PC-9 (cell line): ENCODE results near the gene PLCD3. TPM values are rescaled to one million over a fixed set of nuclear protein-coding genes. Genes with fewer than 3 reads are reported as not detected.

Experiments
- BruUV-seq: library from RNA; stranded (reverse); fragments of 400-500 nt; replicated peaks from 2 replicates; lab custom pipeline; 2021; lab: Mats Ljungman, UMichigan
- CTCF ChIA-PET: fragments of 300-600 bp; sonication (Branson Sonifier 250); formaldehyde crosslinking; loops from one replicate; lab custom pipeline; 2022; ENCODE audit warnings: antibody characterized with exemption; lab: Charles Lee
- POLR2A ChIA-PET: fragments of 300-600 bp; sonication (Branson Sonifier 250); formaldehyde crosslinking; loops from one replicate; lab custom pipeline; 2022; ENCODE audit warnings: antibody characterized with exemption; ENCODE audit not compliant: unreplicated experiment; lab: Charles Lee
- DNase-seq, 2 experiments: peaks; one replicate each; pipeline versions ENCODE4 v3.0.0 to v3.0.0-alpha.2; 2015 to 2022; ENCODE audit warnings: mixed read lengths in 1 of 2
- H2AFZ ChIP-seq: fragments of 200-600 bp; sonication (generic); 2 replicates; pipeline ENCODE4 v1.8.1; 2017; ENCODE audit warnings: antibody characterized with exemption
- H3F3A ChIP-seq: fragments of 200-600 bp; sonication (generic); 2 replicates; pipeline ENCODE4 v1.8.1; 2017; ENCODE audit warnings: antibody characterized with exemption, mild to moderate bottlenecking, low read depth; ENCODE audit not compliant: insufficient read depth
- H3K27ac ChIP-seq: fragments of 200-600 bp; sonication (generic); 2 replicates; pipeline ENCODE4 v1.6.1; 2016; ENCODE audit warnings: mixed run types
- H3K27me3 ChIP-seq: fragments of 200-600 bp; sonication (generic); 2 replicates; pipeline ENCODE4 v1.6.1; 2016; ENCODE audit warnings: low read depth, mixed run types; ENCODE audit not compliant: insufficient read depth
- H3K36me3 ChIP-seq: fragments of 200-600 bp; sonication (generic); 2 replicates; pipeline ENCODE4 v1.6.1; 2016; ENCODE audit warnings: low read depth, mixed run types
- H3K4me1 ChIP-seq: fragments of 200-600 bp; sonication (generic); replicated peaks from 2 replicates; pipeline ENCODE4 v1.6.1; 2016; ENCODE audit warnings: mixed run types; ENCODE audit not compliant: insufficient read depth
- H3K4me2 ChIP-seq: fragments of 200-600 bp; sonication (generic); 2 replicates; pipeline ENCODE4 v1.6.1; 2017; ENCODE audit warnings: mixed run types
- H3K4me3 ChIP-seq: fragments of 200-600 bp; sonication (generic); 2 replicates; pipeline ENCODE4 v1.6.1; 2016; ENCODE audit warnings: mixed run types
- H3K79me2 ChIP-seq: fragments of 200-600 bp; sonication (generic); 2 replicates; pipeline ENCODE4 v1.6.1; 2017; ENCODE audit warnings: low read depth, mixed run types
- H3K9me2 ChIP-seq: fragments of 200-600 bp; sonication (generic); 2 replicates; pipeline ENCODE4 v1.8.1; 2017; ENCODE audit warnings: mild to moderate bottlenecking; ENCODE audit not compliant: insufficient read depth
- H3K9me3 ChIP-seq: fragments of 200-600 bp; sonication (generic); 2 replicates; pipeline ENCODE4 v1.8.1; 2016; ENCODE audit warnings: low read depth; ENCODE audit not compliant: insufficient read depth
- H4K20me1 ChIP-seq: fragments of 200-600 bp; sonication (generic); 2 replicates; pipeline ENCODE4 v1.8.1; 2017; ENCODE audit not compliant: insufficient read depth
- CTCF ChIP-seq: fragments of 200-600 bp; sonication (generic); conservative IDR thresholded peaks from 2 replicates; pipeline ENCODE4 v1.6.1; 2017; ENCODE audit warnings: mixed run types, antibody characterized with exemption, mild to moderate bottlenecking, moderate library complexity
- EZH2 ChIP-seq: fragments of 200-600 bp; sonication (generic); IDR thresholded peaks from 2 replicates; pipeline ENCODE4 v1.8.0; 2017; ENCODE audit warnings: antibody characterized with exemption, low read depth
- intact Hi-C: fragments of 100-400 bp; cut with micrococcal nuclease; formaldehyde crosslinking; loops from one replicate; pipeline ENCODE4 v1.10.0; 2022; ENCODE audit not compliant: unreplicated experiment
- total RNA-seq: library from RNA; stranded (reverse); gene quantifications from 2 replicates; pipeline ENCODE4 v1.2.3, GENCODE V29; 2021

The PLCD3 gene
- total RNA-seq, 1 experiment from 2014 or later = 92.4 TPM

GRCh38 chr17:45086391-45086790, 45.9 kb downstream of the PLCD3 start:
- CTCF ChIA-PET = interaction anchor here (0.6 to 0.7 kb wide), 2 partner anchors 169 to 204 kb away, joined by 8 to 13 read pairs; no protein-coding TSS in a partner anchor
- no peaks in the 10 kb centered on the region for H3K4me1 ChIP-seq
- DNase-seq = no peak
- peaks cover 31% of the 10 kb centered on the region for H3K36me3 ChIP-seq
- no TSS peak for BruUV-seq
- H3F3A ChIP-seq = peaks cover 12% of the 10 kb centered on the region; the same call in 1 of the 2 replicates
- TF ChIP-seq EZH2 = no peak
- no peak for TF ChIP-seq CTCF
- H3K27me3 ChIP-seq = no peaks in the 10 kb centered on the region
- no peaks in the 10 kb centered on the region for H3K9me2 ChIP-seq
- no peak overlapping the region for H3K4me2 ChIP-seq
- H3K27ac ChIP-seq = no peak overlapping the region
- H3K9me3 ChIP-seq = no peaks in the 10 kb centered on the region
- intact Hi-C loops = no loop called here
- 0 out of 2 replicates have a peak, but pooled peaks cover 7% of the 10 kb centered on the region for H4K20me1 ChIP-seq
- no peaks in the 10 kb centered on the region for H3K79me2 ChIP-seq
- POLR2A ChIA-PET = no interaction called here
- no peak overlapping the region for H2AFZ ChIP-seq
- H3K4me3 ChIP-seq = no peak overlapping the region

GRCh38 chr17:45081047-45081703, 51.1 kb downstream of the PLCD3 start:
- BruUV-seq = no TSS peak
- Histone ChIP-seq H2AFZ (no peak overlapping the region), H3K27me3 (no peaks in the 10 kb centered on the region), H3K36me3 (peaks cover 33% of the 10 kb centered on the region; the same call in 1 of the 2 replicates), H3K9me2 (no peaks in the 10 kb centered on the region), H3K4me1 (no peaks in the 10 kb centered on the region), H4K20me1 (peaks cover 42% of the 10 kb centered on the region), H3K79me2 (peaks cover 30% of the 10 kb centered on the region), H3K4me3 (no peak overlapping the region), H3K9me3 (no peaks in the 10 kb centered on the region), H3K4me2 (no peak overlapping the region), H3K27ac (no peak overlapping the region), H3F3A (peaks cover 10% of the 10 kb centered on the region; the same call in 1 of the 2 replicates)
- POLR2A ChIA-PET = no interaction called here
- no peak for DNase-seq
- intact Hi-C loops = no loop called here
- CTCF ChIA-PET = no interaction called here
- no peak for TF ChIP-seq CTCF
- TF ChIP-seq EZH2 = no peak

- Histone ChIP-seq H3K27ac (no peak overlapping the region), H3F3A (peaks cover 7% of the 10 kb centered on the region; the same call in 1 of the 2 replicates), H3K79me2 (peaks cover 62% of the 10 kb centered on the region), H3K9me2 (no peaks in the 10 kb centered on the region), H3K4me2 (no peak overlapping the region), H3K9me3 (no peaks in the 10 kb centered on the region), H3K4me3 (no peak overlapping the region), H3K27me3 (no peaks in the 10 kb centered on the region), H2AFZ (no peak overlapping the region), H4K20me1 (peaks cover 42% of the 10 kb centered on the region), H3K36me3 (peaks cover 31% of the 10 kb centered on the region), H3K4me1 (peaks cover 4% of the 10 kb centered on the region; the same call in 1 of the 2 replicates)
- ChIA-PET CTCF (no interaction called here), POLR2A (no interaction called here)
- no peak for DNase-seq
- no TSS peak for BruUV-seq
- TF ChIP-seq CTCF = no peak
- intact Hi-C loops = no loop called here
These were observed 54.7 kb downstream of the PLCD3 start for GRCh38 chr17:45077643-45078042.
